Measurements from ENCODE around the gene TMEM273.

The TMEM273 gene

DNA sequence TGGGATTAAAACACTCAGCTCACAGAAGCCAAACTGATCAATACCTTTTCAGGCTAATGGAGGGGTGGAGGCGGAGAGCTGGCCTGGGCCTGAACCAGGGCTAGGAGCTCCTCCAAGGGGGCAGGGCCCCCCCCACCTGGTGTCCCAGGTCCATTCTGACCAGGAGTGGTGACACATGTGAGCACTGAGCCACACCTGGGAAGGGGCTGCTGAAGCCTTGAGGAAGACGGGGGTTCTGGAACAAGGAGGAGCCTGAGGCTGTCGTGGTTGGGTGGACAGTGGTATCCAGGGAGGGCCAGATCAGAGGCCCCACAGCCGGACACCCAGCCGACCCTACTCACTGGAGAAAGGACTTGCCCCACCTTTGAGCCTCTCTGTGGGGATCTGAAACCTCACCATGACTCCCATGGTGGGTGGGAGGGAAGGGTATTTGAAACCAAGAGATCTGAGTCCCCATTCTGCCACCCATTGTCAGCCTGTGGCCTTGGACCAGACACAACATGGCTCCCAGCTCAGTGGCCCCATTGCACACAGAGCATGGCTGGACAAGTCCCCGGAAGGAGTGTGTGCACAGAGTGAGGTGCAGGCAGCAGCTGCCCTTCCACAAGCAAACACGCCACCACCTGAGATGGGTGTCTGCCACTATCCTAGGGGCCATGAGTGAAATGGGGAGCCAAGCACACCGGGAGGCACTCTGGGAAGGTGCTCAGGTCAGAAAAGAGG is 12.4 kb downstream of the TMEM273 start:
- DNase-seq = no peak

GRCh38 chr10:49174926-49175500 is 13.2 kb downstream of the TMEM273 start:
- no peak for DNase-seq

DNA sequence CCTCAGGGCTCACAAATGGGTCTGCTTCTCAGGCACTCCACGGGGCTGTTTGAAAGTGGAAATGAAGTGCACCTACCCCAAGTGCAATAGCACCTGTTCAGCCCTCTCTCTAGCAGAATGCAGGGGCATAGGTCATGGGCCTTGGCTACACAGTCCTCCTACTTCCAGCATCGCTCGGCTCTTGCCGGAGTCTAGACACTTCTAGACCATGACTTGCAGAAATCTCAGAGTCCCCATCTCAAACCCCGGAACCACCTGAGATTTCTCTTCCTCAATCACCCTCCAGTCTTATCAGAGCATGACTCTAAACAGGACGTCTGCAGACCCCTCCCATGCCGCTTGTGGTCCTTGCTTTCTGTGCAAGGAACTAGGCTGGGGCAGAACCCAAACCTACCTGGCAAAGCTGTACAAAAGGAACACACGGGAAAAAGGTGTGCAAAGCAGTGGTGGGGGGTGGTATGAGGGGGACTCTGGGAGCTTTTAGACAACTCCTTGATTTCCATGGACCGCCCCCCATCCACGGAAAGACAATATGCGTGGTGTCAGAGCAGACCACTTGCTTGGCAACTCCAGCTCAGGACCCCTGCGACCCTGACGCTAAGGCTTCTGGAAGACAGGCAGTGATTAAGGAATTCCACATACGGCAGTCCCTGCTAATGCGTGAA is 13.8 kb downstream of the TMEM273 start:
- no peak for DNase-seq

GRCh38 chr10:49173853-49174252 is 14.3 kb downstream of the TMEM273 start:
- DNase-seq = no peak

- DNase-seq = no peak
Observed at GRCh38 chr10:49173201-49173772, 14.9 kb downstream of the TMEM273 start.

DNA sequence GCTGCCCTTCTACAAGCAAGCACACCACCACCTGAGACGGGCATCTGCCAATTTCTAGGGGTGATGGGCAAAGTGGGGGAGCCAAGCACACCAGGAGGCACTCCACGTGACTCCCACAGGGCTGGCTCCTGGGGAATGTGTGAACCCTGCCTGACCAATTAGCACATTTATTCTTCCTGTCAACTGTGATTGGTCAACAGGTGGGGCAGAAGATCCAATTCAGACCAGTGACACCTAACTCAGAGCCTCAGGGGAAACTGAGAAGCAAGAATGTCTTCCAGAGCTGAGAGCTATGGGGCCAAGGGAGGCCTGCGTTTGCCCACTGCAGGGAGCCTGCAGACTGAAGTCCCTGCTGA is 15.4 kb downstream of the TMEM273 start:
- no peak for DNase-seq

- DNase-seq = no peak
Observed at GRCh38 chr10:49172061-49172776, 16.0 kb downstream of the TMEM273 start.

GRCh38 chr10:49171326-49172060 is 16.7 kb downstream of the TMEM273 start:
- no peak for DNase-seq

- DNase-seq = no peak
Observed at GRCh38 chr10:49170632-49171325, 17.4 kb downstream of the TMEM273 start.

DNA sequence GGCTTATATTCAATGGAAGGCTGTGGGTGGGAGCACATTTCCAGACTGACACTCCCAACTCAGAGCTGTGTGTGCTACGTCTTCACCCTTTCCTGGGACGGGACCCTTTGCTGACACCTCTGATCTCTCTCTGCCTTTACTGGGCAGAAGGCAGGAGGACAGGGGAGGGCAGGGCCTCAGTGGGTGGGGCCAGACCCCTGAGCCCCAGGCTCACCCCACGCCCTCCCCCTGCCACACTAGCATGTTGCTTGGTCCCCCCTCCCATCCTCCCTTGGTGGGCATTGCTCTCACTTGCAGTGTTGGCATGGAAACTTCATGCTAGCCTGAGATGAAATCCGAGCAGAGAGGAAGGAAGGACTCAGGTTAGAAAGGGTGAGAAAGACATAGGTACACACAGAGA is 18.4 kb downstream of the TMEM273 start:
- no peak for DNase-seq

DNA sequence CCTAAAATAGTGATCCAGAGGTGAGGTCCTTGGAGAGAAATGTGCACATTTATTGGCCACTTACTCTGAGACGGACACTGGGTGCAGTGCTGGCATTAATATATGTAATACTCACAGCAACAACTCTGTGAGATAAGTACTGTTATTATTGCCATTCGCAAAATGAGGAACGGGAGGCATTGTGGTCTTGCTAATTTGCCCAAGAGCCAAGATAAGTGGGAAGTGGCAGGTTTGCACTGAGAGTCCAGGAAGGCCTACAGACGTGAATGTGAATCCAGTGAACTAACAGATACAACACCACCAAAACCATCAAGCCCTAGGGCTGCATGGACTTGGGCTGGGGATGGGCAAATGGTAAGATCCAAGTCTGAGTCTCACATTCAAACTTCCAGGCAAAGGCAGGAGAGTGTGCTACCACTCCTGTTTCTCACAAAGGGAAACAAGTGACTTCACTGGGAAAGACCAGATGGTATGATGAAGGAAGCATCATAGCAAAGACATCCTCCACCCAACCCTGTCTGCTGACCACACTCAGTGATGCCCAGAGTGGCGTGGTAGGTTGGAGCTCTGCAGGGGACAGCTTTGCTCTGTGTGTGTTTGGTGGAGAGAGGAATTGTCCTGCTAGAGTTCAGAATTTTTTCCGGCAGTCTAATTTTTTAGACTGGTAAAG is 19.2 kb downstream of the TMEM273 start:
- DNase-seq = no peak

DNA sequence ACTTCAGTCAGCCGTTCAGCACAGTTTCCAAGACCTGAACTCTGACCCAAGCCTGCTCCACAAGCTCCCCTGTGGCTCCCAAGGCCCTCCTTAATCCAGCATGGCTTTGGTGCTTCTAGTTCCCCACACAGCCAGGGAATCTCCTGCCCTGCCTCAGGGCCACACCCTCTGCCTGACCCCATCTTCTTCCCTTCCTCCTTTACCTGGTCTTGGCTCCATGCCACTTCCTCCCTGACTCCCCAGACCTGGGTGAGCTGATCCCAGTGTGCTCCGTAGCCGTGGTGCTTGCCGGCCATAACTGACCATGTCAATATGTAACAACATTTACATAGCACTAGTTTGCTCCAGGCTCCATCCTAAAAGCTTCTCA is 20.0 kb downstream of the TMEM273 start:
- no peak for DNase-seq

DNA sequence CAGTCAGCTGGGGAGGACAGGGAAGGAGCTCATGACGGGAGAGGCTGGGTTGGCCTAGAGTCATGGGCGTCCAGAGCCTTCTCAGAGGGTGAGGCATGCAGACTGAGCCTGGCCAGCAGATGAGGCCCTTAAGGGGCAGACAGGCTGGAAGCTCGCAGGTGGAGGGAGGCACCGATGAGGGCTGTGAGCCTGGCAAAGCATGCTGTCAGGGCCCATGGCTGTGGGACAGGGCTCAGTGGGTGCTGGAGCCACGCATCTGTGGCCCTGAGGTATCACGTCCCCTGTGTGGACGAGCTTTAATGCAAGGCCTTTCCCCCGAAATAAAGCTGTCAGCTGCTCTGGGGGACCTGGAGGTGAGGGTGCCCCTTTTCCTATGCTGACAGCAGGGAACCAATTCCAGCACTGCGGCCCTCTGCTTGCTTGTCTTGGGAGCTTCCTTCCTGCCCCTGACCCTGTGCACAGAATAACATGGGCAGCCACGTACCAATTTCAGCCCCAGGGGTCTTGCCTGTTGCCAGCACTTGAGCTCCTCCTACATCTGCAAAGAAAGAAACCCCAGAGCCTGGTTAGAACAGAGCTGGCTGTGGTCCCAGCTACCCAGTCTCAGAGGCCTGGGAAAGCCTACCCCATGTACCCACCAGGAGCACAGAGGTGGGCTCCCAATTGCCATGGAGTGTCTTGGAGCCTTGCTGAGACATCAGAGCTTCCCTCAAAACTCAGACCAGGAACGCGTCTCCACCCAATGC is 20.6 kb downstream of the TMEM273 start:
- no peak for DNase-seq

GRCh38 chr10:49166484-49167400 is 21.4 kb downstream of the TMEM273 start:
- DNase-seq = no peak

GRCh38 chr10:49165821-49166483 is 22.2 kb downstream of the TMEM273 start:
- no peak for DNase-seq

GRCh38 chr10:49165259-49165658 is 22.9 kb downstream of the TMEM273 start:
- no peak for DNase-seq

DNA sequence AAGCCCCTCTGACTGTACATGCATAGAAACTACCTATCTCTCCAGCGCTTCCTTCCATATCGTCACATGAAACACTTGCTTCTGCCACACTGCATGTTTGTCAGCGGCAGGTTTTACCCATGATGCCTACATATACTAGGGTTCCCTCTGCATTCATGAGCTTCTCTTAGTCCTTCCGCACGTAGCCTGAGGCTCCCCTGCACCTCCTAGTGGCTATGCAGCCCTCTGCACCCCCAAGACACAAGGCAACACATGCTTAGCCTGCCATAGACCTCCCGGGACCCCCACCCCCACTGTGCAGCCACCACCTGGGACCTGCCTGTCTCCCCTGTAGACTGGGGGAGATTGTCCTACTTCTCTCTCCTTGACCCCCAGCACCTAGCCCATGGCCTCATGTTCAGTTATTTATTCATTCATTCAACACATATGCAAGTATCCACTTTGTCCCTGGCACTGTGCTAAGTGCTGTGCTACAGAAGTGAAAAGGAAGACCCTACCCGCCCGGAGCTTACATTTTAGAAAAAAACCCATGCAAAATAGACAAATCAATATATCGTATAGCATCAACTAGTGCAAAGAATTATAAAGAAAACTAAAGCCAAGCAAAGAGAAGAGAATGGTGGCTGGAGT is 23.5 kb downstream of the TMEM273 start:
- DNase-seq = no peak

GRCh38 chr10:49163741-49164140 is 24.4 kb downstream of the TMEM273 start:
- no peak for DNase-seq

Measured in NCI-H1436 treated with DMSO at 0.1 percent for 48 hours (cell line).